PFSK-1 (cell line): ENCODE data around the gene FLOT1.

Experiments
- POLR2AphosphoS5 ChIP-seq: IDR thresholded peaks from 2 replicates; pipeline ENCODE4 v1.6.1; 2012; ENCODE audit warnings: low read depth, mild to moderate bottlenecking, control low read depth, low read length, moderate library complexity
- SIN3A ChIP-seq: IDR thresholded peaks from 2 replicates; pipeline ENCODE4 v1.6.1; 2012; ENCODE audit warnings: mild to moderate bottlenecking, low read length, moderate library complexity, borderline replicate concordance; ENCODE audit not compliant: insufficient read depth
- TAF1 ChIP-seq: IDR thresholded peaks from 2 replicates; pipeline ENCODE4 v1.6.1; 2012; ENCODE audit warnings: low read length, control low read depth, borderline replicate concordance; ENCODE audit not compliant: insufficient read depth
- TF ChIP-seq, protein P1 (sequence below), 2 experiments: IDR thresholded peaks; 2 replicates each; pipeline versions ENCODE4 v1.6.1 to v1.8.0; 2011 to 2012; ENCODE audit warnings: low read depth in 2 of 2, low read length in 2 of 2, control low read depth in 1 of 2, inconsistent platforms in 1 of 2, mild to moderate bottlenecking in 1 of 2, moderate library complexity in 1 of 2; ENCODE audit not compliant: insufficient read depth in 1 of 2

DNA sequence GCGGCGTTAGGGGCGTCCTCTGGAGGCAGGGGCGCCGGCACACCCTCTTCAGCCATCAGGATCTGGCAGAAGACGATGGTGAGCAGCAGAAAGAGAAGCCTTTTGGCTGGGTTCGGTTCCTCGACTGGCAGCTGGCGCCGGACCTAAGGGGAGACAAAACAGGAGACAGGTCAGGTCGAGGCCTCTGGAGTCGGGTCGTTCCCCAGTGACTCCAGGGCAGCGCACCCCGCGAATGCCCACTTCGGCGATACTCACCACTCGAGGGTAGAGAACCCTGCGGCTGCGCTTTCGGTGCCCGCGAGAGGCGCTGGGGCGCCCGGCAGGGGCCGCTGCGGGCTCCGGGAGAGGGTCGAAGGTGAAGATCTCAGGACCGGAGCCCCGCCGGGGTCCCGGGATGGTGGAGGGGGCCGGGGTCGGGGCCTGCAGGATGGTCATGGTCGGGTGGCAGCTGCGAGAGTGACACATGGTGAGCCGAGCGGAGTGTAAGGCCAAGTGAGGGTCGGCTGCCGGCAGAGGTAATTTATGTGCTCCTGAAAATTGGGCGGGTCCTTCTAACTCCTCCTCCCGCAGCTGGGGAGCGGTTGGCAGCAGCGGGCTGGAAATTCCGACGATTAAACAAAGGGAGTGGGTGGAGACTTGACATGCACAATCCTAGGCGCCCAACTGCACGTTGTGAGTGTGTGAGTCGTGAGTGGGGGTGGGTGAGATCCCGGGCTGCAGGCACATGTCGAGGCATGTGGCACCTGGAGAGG is 1.7 kb upstream of the FLOT1 start, which contains the start of gene IER3:
- TF ChIP-seq POLR2AphosphoS5, result no peak
- no peak for TF ChIP-seq TAF1
- no peak for TF ChIP-seq SIN3A
- TF ChIP-seq, protein P1, sequence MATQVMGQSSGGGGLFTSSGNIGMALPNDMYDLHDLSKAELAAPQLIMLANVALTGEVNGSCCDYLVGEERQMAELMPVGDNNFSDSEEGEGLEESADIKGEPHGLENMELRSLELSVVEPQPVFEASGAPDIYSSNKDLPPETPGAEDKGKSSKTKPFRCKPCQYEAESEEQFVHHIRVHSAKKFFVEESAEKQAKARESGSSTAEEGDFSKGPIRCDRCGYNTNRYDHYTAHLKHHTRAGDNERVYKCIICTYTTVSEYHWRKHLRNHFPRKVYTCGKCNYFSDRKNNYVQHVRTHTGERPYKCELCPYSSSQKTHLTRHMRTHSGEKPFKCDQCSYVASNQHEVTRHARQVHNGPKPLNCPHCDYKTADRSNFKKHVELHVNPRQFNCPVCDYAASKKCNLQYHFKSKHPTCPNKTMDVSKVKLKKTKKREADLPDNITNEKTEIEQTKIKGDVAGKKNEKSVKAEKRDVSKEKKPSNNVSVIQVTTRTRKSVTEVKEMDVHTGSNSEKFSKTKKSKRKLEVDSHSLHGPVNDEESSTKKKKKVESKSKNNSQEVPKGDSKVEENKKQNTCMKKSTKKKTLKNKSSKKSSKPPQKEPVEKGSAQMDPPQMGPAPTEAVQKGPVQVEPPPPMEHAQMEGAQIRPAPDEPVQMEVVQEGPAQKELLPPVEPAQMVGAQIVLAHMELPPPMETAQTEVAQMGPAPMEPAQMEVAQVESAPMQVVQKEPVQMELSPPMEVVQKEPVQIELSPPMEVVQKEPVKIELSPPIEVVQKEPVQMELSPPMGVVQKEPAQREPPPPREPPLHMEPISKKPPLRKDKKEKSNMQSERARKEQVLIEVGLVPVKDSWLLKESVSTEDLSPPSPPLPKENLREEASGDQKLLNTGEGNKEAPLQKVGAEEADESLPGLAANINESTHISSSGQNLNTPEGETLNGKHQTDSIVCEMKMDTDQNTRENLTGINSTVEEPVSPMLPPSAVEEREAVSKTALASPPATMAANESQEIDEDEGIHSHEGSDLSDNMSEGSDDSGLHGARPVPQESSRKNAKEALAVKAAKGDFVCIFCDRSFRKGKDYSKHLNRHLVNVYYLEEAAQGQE (IDR thresholded peaks at IDR 0.05; ENCODE audit: insufficient read depth in 1 of 2, low read depth in 2 of 2, low read length in 2 of 2), result no peak
